ENCODE measurements around the gene RAI1. TPM values are rescaled to one million over a fixed set of nuclear protein-coding genes. Genes with fewer than 3 reads are reported as not detected.
A peak's percentile ranks its signal among the peaks of the same experiment; 100 is the strongest.

Gene RAI1
- total RNA-seq, 1 donor from 2014 or later, result 28.8 TPM

DNA sequence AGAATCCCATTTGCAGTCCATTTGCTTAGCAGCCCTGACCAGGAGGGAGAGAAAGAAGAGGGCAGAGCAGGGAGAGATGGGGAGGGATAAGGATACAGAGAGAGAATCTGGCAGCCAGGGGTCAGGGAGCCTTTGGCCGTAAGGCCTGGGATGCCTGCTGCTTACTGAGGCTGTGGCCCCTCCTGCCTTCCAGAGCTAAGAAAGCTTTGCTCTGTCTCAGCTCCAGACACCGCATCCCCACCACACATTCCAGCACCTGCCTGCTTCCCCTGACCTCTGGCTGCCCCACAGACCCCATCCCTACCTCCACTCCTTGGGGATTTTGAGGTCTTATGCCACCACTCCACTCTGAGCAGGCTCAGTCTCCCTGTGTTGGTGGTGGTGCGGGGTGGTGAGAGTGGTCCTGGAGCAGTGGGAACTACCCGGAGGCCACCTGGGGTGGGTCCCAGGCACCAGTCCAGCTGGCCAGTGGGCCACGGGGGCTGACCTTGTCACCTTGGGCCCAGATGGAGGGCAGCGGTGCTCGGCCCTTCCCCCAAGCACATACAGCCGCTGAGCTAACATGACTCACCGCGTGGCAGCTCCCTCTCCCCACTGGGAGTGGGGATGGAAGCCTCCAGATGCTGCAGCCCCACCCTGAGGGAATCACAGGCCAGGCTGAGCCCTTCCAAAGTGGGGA lies 58.3 kb downstream of the RAI1 start:
- no peak for DNase-seq (ENCODE audit: low spot score)
- intact Hi-C loops (cut with DNase I), result no loop called here

DNA sequence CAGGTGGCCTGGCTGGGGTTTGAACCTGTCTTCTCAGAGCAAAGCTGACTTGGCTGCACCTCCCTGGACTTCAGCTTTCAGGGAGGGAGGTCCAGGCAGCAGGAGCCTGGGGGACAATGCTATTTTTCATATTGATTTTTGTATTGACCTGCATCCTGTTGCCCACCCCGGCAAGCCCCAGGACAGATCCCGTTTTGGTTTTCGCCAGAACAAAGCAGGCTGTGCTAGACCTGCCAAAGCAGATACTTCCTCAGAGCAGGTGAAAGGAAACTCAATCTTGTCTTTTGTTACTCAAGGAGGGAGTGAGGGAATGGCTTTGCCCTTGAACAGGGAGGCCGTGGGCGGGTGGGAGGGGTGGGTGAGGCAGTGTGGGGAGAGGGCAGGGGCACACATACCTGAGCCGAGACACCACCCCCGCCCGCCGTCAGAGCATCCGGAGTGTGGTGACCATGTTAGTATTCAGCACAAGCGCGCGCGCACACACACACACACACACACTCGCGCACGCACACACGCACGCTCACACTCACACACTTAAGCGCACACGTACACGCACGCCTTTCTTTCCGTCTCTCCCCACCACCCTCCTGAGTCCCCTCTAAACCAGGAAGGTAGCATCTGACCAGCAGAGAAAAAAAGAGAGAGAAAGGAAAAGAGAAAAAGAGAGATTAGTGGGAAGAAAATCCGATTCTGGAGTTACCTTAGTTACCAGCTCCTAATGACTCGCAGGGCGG lies 59.5 kb downstream of the RAI1 start:
- intact Hi-C loops (cut with DNase I), result no loop called here
- DNase-seq (ENCODE audit: low spot score), result no peak

DNA sequence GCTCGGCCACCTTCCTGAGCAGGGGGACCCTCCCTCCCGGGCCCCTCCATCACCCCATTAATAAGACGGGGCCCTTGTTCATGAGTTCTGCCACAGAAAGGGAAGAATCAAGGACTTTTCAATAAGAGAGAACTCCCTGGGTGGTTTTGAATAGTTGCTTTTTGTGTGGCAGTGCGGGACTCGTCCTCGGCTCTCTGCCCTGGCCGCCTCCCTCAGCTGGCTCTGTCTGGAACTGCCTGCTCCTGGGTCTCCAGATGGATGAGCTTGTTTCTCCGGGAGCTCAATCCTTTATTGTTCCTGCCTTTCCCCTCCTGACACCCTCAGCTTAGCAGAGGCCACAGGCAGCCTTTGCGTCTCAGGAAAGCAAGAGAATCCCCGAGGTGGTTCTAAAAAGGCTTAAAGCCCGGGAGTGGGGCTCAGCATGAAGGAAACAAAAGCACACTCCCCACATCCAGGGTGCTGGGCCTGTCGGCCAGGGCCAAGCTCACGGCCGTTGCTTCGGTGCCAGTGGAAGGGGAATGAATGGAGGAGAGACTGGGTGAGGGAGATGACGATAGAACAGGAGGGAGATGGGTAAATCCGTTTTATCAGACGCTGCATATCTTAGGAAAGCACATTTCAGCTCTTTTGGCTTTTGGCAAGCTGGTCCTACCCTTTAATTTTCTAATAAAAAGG lies 60.2 kb downstream of the RAI1 start:
- intact Hi-C loops (cut with DNase I), result no loop called here
- no peak for DNase-seq (ENCODE audit: low spot score)

DNA sequence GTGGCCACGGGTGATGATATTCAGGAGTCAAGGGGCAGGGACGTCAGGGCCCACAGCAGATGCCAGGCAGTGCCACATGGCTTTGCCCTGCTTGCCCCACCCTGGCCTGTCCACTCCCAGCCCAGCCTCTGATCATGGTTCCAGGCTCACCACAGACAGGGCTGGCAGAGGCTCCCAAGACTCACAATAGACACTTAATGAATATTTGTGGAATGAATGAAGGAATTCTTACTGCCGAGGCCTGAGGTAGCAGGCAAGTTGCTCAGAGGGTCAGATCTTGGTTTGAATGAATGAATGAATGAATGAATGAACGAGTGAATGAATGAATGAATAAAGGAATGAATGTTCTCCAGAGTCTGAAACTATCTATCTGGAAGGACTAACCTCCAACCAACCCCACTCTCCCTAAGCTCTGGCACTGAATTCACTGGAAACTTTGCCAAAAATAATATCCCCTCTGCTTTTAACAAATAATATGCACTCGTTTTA lies 60.9 kb downstream of the RAI1 start:
- DNase-seq (ENCODE audit: low spot score), result no peak

DNA sequence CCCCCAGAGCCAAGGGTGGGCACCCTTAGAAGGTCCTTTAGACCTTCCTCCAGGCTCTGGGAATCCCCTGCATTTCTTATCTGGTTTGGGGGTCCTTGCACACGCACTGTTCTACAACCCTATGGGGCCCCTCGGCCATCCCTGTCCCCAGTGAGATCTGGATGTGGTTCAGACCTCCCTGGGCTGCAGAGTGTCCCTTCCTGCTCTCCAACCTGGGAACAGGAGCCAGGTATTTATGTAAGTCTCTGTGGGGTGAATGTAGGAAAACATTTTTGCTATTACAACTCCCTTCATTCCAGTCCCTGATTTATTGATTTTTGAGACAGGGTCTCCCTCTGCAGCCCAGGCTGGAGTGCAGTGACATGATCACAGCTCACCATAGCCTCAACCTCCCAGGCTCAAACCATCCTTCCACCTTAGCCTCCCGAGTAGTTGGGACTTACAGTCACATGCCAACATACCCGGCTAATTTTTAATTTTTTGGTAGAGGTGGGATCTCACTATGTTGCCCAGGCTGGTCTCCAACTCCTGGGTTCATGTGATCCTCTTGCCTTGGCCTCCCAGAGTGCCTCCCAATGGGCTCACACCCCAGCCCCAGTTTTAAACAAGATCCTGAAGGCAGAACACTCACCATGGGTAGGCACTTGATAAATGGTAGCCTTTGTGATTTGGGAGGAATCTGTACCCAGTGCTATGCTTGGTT lies 61.6 kb downstream of the RAI1 start:
- DNase-seq (ENCODE audit: low spot score), result no peak
- intact Hi-C loops (cut with DNase I), result no loop called here

More for the DNA sequence above, 60.9 kb downstream of the RAI1 start:
- intact Hi-C loops (cut with DNase I), result no loop called here

DNA sequence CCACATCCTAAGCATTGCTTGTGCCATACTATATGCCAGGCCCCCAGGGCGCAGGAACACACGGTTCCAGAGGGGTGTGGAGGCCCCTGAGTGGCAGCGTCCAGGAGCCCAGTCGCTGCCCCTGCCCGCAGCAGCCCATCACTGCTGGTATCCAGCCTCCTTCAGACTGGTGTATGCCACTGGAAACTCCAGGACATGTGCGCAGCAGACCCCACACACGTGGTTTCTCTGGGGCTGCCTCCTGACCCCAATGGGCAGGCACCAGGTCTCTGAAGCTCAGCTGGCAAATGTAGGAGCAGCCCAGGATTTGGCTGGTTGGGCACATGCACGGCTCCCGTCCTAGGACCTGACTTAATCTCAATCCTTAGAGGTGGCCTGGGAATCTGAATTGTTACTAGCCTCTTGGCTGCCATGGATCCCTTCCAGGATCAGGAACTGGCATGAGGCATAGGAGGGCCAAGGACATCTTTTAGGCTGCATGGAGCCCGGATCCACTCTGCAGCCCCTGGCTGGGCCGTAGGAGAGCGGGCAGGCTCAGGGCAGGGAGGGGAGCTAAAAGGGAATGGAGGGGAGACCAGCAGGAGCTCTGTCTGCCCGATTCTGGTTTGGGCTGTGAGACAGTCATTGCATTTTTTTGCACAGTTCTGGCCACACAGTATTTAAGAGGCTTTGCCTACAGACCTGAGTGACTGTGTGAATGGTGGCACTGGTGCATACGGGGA lies 62.3 kb downstream of the RAI1 start:
- intact Hi-C loops (cut with DNase I), result no loop called here
- DNase-seq (ENCODE audit: low spot score), result no peak

DNA sequence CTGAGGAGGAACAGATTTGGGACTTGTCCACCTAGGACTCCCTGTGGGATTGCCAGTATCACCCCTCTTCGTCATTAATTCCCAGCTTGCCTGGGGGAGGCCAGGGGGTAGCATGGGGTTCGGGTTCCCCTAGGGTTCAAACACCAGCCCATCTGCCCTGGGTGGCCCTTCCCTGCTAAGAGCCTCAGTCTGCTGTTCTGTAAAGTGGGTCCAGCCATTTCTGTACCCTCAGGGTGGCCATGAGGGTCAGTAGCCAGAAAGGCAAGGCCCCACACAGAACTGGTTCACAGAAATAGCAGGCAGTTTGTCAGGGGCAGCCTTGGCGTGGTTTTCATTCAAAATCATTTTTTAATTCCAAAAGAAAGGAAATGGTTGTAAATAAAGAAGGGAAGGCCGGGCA lies 62.9 kb downstream of the RAI1 start:
- DNase-seq (ENCODE audit: low spot score), result no peak
- intact Hi-C loops (cut with DNase I), result no loop called here

DNA sequence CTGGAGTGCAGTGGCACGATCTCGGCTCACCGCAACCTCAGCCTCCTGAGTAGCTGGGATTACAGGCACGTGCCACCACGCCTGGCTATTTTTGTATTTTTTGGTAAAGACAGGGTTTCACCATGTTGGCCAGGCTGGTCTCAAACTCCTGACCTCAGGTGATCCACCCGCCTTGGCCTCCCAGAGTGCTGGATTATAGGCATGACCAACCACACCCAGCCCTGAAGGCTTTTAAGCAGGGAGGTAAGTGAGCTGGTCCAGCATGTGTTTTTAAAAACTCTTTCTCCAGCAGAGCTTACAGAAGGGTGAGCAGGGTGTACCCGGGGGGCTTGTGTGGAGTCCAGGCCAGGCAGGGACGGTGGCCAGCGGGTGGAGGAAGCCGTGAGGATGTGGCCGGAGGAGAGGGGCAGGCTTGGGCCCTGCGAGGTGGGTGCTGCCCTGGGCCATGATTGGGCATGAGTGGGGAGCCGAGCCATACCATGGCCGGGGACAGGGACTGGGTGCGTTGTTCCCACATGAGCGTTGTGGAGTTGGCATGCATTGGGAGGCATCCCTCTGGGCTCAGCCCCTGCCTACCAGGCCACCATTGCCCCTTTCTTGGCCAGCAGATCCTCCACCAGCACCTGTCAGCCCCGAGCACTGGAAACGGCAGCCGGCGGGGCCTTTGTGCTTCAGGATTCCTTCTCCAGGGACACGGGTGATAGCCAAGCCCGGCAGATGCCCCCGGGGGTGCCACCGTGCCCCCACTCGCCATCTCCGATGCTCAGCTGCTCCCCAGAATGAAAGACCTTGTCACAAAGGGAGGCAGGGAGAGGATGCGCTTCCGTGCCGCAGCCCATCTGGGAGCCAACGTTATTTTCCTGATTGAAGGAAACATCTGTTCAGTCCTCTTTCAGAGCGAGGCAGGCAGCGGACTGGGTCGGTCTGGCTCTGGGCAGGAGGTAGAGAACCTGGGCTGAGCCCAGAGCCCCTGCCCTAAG lies 64.5 kb downstream of the RAI1 start:
- no peak for DNase-seq (ENCODE audit: low spot score)
- intact Hi-C loops (cut with DNase I), result no loop called here

DNA sequence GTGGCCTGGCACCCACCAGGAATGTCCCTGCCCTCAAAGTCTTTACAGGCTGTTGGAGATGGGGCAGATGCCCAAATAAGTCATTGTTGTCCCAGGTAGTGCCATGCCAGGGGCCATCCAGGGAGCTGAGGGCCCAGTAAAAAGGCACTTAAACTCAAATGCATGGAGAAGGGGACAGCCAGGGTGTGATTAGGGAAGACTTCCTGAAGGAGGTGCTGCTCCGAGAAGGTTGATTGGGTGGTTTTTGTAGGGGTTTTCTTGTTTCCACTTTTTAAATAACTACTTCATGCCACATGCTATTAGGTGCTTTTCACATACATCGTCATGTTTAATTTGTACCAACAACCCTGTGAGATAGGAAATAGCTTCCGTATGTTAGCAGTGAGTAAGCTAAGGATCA lies 66.9 kb downstream of the RAI1 start:
- intact Hi-C loops (cut with DNase I), result no loop called here
- no peak for DNase-seq (ENCODE audit: low spot score)

DNA sequence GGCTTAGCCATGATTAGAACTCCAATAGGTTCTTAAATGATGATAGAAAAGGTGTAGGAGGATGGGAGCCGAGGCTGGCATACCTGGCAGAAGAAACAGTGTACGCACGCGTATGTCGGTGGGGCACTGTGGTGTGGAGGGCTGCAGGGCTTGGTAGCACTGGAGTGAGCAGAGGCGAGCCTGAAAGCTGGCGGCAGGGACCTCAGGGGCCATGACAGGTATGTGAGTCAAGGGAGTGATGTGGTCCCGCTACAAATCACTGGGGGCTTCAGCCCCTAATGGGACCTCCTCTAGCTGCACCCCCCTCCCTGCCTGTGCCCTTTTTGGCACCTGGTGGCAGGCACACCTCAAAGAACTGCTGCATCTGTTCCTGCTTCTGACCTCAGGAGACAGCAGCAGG lies 67.3 kb downstream of the RAI1 start:
- intact Hi-C loops (cut with DNase I), result no loop called here

DNA sequence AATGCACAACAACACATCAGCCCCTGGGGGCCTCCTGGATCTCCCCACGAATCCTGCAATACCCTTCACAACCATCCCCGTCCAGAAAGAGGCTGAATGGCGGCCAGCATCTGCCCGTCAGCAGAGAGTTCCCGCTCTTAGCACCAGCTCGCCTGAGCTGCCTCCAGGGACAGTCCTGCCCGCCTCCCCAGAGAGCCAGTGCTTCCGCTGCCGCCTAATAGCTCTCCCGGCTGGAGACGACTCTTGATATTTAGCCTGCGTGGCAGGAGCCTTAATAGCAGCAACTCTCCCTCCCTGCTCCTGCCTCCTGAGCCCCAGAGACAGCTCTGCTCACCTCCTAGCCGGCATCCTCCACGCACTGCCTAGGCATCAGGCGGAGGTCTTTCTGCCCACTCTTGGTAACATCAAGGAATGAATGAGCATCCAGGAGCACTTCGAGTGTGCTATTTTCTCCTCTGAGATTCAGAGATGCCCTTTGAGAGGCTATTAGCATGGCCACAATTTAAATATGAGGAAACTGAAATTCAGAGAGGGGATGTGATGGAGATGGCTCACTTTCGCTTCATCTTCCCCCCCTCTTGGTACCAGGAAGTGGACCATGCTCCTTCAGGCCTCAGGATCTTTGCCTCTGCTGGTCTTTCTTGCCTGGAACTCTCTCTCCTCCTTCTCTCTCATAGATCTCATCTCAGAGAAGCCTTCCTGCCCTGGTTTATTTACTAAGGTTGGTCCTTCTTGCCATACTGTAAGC lies 67.9 kb downstream of the RAI1 start:
- intact Hi-C loops (cut with DNase I), result no loop called here

More for the DNA sequence above, 67.3 kb downstream of the RAI1 start:
- no peak for DNase-seq (ENCODE audit: low spot score)

DNA sequence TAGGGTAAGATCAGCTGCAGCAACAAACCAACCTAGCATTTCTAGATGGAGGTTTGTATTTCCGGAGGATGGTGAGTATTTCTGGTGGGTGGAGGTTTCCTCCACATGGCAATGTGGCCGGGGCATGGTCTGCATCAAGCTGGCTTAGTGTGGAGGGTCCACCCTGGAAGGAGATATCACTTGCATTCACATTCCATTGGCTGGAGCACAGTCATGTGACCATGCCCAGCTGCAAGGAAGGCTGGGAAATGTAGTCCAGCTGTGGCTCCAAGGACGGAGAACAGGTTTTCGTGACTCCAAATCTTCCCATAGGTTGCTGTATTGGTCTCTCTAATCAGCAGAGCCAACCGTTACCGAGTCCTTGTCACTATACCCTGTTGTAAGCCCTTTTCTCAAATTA lies 68.7 kb downstream of the RAI1 start:
- intact Hi-C loops (cut with DNase I), result no loop called here
- DNase-seq (ENCODE audit: low spot score), result no peak

More for the DNA sequence above, 67.9 kb downstream of the RAI1 start:
- DNase-seq (ENCODE audit: low spot score), result no peak

DNA sequence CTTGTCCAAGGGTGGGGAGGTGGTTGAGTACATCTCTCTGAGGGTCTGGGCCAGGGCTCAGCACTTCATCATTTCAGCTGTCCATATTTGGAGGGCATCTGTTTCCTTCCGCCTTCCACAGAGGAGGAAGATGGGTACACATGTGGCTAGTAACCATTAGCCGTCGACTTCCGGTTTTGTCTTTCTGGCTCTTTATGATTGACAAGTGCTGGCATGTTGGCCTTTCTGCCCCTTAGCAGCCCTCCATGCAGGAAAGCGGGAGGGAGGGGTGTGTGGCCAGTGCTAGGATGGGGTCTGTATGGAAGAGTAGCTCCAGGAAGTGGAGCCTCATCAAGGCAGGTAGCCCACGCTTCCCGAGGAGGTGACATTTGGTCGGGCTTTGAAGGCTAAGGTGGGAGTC lies 69.6 kb downstream of the RAI1 start:
- DNase-seq (ENCODE audit: low spot score), result no peak
- intact Hi-C loops (cut with DNase I), result no loop called here

DNA sequence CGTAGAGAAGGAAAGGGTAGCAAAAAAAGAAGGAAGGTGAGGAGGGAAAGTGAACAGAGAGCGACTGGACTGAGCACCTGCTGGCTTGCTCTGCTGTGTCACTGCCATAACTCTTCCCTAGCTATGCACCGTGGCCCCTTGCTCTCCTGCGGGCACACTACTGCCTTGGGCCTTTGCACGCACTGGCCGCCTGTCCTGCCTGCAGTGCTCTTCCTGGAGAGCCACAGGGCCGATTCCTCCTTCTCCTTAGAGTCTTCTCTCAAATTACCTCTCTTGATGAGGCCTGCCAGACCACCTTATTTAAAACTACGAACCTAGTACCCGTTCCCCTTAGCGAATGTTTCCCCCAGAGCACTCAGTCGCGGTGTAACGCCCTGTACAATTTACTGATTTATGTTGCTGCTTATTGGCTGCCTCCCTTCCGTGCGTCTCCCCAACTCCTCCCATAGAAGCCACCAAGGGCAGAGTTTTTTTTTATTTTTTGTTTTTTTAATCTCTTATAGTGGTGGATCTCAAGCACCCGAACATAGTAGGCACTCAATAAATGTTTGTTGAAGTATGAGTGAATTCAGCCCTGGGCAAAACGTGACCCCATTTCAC lies 70.3 kb downstream of the RAI1 start:
- no peak for DNase-seq (ENCODE audit: low spot score)
- intact Hi-C loops (cut with DNase I), result no loop called here

DNA sequence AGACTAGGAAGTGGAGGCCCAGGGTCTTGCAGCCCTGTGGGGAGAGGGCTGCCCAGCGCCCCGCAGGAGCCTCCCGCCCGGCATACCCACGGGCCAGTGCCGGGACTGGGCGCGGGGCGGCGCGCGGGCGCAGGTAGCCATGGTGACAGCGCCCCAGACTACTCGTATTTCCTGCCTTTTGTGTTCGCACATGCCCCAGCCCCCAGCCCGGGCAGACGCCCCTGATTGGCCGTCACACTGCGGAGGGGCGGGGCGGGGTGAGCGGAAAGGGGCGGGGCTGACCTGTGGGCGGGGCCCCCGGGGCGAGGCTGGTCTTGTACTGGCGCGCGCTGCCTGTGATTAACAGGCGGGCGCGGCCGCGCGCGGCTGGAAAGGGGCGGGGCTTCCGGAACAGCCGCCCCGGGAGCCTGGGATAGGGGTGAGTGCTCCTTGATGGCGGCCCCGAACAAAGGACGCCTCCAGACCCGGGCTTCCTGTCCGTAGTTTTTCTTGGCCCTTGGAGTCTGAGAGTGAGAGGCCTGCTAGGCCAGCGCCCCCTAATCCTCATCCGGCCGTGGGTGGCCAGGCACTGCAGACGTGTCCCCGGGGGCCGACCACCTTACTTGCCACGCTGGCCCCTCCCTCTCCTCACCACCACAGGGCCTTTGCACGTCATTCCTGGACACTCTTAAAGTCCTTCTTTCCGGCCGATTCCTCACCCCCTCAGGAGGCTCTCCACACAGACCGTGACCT lies 71.0 kb downstream of the RAI1 start:
- intact Hi-C loops (cut with DNase I), result no loop called here
- peak; percentile 99 for DNase-seq (ENCODE audit: low spot score)

DNA sequence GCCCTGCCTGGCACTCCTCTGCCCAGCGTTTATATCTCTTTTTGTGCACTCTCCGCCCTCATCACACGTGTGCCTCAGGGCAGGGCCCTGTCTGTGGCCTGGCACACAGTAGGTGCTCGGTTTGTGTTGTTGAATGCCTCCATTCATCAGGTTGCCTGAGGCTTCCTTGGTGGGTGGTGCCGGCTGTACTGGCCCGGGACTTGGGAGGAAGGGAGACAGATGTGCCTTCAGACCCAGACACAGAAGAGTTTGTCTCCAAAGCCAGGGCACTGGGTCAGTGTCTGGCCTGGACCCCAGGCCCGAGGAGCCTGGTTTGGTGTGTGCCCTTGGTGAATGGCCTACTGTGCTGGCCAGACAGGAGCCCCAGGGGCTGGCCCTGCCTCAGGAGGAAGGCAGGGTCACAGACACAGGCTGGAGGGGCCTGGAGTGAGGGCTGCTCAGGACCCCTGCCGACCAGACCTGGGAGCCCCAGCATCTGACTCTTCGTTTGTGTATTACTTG lies 71.6 kb downstream of the RAI1 start:
- intact Hi-C loops (cut with DNase I), result no loop called here
- DNase-seq (ENCODE audit: low spot score), result no peak
